Measurements from ENCODE around the gene ASIC4.

DNA sequence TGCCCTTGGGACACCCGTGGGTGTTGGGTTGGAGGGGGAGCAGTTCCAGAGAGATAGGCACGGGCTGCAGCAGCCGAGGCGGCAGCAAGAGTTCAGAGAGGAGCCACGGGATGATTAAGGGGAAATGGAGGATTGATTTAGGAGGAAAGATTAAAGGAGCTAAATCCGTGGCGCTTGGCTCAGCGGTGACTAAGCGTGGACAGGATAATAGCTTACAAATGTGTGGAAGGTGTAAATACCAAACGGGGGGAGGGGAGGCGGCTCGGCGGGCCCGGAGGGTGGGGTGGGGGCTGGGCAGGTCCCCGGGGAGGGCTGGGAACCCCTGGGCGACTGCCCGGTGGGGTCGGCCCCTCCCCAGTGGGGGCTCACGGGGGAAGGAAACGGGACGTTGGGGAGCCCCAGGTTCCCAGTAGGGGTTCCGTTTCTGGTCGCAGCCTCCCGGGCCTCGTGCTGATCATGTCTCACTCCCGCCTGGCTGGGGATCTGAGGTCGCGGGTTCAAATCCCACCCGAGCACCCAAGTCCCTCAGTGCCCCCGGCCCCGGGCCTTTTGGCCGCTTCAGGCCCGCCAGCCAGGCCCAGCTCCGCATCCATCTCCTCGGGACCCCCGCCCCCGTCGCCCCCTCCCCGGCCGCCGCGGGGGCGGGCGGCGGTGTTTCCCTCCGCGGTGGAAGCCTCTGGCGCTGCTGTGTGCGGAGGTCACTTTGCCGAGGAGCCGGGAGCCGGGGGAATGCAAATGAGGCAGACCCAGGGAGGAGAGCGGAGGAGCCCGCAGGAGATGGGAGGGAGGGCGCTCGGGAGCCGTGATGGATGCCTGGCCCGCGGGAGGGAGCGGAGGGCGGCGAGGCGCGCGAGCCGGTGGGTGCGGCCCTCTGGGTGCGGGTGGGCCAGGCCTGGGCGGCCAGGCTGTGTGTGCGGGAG, 8.1 kb downstream of the ASIC4 start:
- TF ChIP-seq POLR2A (IDR thresholded peaks at IDR 0.05), result no peak
- no peak for TF ChIP-seq CTCF (IDR thresholded peaks at IDR 0.05)

All from transverse colon (tissue), 3 donors.